ENCODE measurements around the gene LEP. TPM values are rescaled to one million over a fixed set of nuclear protein-coding genes. Genes with fewer than 3 reads are reported as not detected.

The LEP gene
- total and polyA plus RNA-seq, 2 of the 8 experiments (the other 6 are each of a cell fraction or from before 2014, with no cell fraction given): not detected

- H3K4me1 ChIP-seq (replicated peaks in 1 of 4; ENCODE audit: control insufficient read depth in 3 of 4, insufficient read depth in 4 of 4, low read length in 3 of 4): peaks cover 9 to 19% (median 14%) of the 10 kb centered on the region in 4 experiments
- H2BK5ac ChIP-seq (ENCODE audit: low read depth, low read length): no peak overlapping the region
- ChIA-PET POLR2A (ENCODE audit: partially characterized antibody) (interaction anchor here (5.8 kb wide), 1 partner anchor 32 kb away, joined by 25 read pairs; no protein-coding TSS in a partner anchor), CTCF (ENCODE audit: partially characterized antibody) (interaction anchor here (1.7 kb wide), 1 partner anchor 25 kb away, joined by 6 read pairs; no protein-coding TSS in a partner anchor)
- no peak overlapping the region for H2BK20ac ChIP-seq (ENCODE audit: low read length)
- no peak overlapping the region for H3K56ac ChIP-seq (replicated peaks; ENCODE audit: insufficient read length, low read depth, low read length)
- no peaks in the 10 kb centered on the region for H3K9me3 ChIP-seq (ENCODE audit: insufficient read depth in 2 of 2, low read depth in 1 of 2, low read length in 1 of 2)
- no peaks in the 10 kb centered on the region for H3K23me2 ChIP-seq (ENCODE audit: low read depth, low read length)
- H4K8ac ChIP-seq (ENCODE audit: extremely low read depth, insufficient read depth, low read length): no peak overlapping the region
- no peak overlapping the region for H3K23ac ChIP-seq (ENCODE audit: insufficient read length)
- no peak overlapping the region for H3K4ac ChIP-seq (replicated peaks; ENCODE audit: insufficient read length, low read depth, low read length)
- WGBS, 2 experiments (ENCODE audit: extremely low coverage in 1 of 2, insufficient coverage in 1 of 2, insufficient read length in 1 of 2, insufficient replicate concordance in 2 of 2, low coverage in 1 of 2, low lambda C conversion rate in 2 of 2, missing lambda C conversion rate in 1 of 2): 91% methylated on average over 5 of the region's 5 CpGs; no CpG with 5 or more reads in 1 of the 2 experiments
- H2AK5ac ChIP-seq (ENCODE audit: low read depth, low read length): no peak overlapping the region
- H2BK15ac ChIP-seq (ENCODE audit: low read length): no peak overlapping the region
- H2BK120ac ChIP-seq (replicated peaks; ENCODE audit: low read depth, low read length): no peak overlapping the region
- H3K4me3 ChIP-seq (ENCODE audit: extremely low read depth in 1 of 4, insufficient read depth in 2 of 4, low read depth in 3 of 4, low read length in 4 of 4): no peak overlapping the region
- no peak overlapping the region for H2AFZ ChIP-seq (ENCODE audit: low read length)
- H3K9ac ChIP-seq (replicated peaks in 1 of 4; ENCODE audit: extremely low read depth in 1 of 4, low read depth in 3 of 4, low read length in 3 of 4): no peak overlapping the region
- H3K36me3 ChIP-seq (ENCODE audit: control insufficient read depth in 2 of 4, insufficient read depth in 4 of 4, low read length in 3 of 4): peaks cover 6 to 39% (median 25%) of the 10 kb centered on the region in 4 experiments
- TF ChIP-seq ZNF274 (IDR thresholded peaks at IDR 0.05; ENCODE audit: borderline replicate concordance, extremely low read depth, low read length) (no peak), USF2 (IDR thresholded peaks at IDR 0.05; ENCODE audit: low read length) (no peak), BACH1 (IDR thresholded peaks at IDR 0.05; ENCODE audit: low read length) (no peak), TAF1 (IDR thresholded peaks at IDR 0.05; ENCODE audit: low read depth, low read length) (no peak)
- H2BK12ac ChIP-seq (ENCODE audit: low read depth, low read length): no peak overlapping the region
- DNase-seq (ENCODE audit: low read depth in 1 of 2, low spot score in 2 of 2) (no peak), FAIRE-seq (no peak)
- peaks cover 0 to 2% of the 10 kb centered on the region in 2 experiments for H4K20me1 ChIP-seq (replicated peaks in 1 of 2; ENCODE audit: control insufficient read depth in 1 of 2, insufficient read depth in 2 of 2, low read length in 2 of 2)
- no peak overlapping the region for H4K91ac ChIP-seq (replicated peaks; ENCODE audit: insufficient read length, low read length)
- H3K14ac ChIP-seq (ENCODE audit: insufficient read length): no peak overlapping the region
- H3K18ac ChIP-seq (ENCODE audit: extremely low read depth, low read length): no peak overlapping the region
- H3K27ac ChIP-seq (ENCODE audit: low read depth, low read length): no peak overlapping the region
- H3K79me1 ChIP-seq (ENCODE audit: low read depth, low read length): no peaks in the 10 kb centered on the region
- H4K5ac ChIP-seq (ENCODE audit: insufficient read length, low read depth, low read length): no peak overlapping the region
- H3K79me2 ChIP-seq (ENCODE audit: control insufficient read depth in 1 of 2, insufficient read depth in 2 of 2, low read length in 2 of 2): no peaks in the 10 kb centered on the region
- H3K27me3 ChIP-seq (replicated peaks in 1 of 4; ENCODE audit: control insufficient read depth in 3 of 4, extremely low read depth in 1 of 4, insufficient read depth in 3 of 4, low read length in 3 of 4): no peaks in the 10 kb centered on the region
- H3K4me2 ChIP-seq (ENCODE audit: insufficient read depth in 1 of 2, low read depth in 2 of 2, low read length in 2 of 2): no peak overlapping the region
These were observed 62.6 kb downstream of the LEP start for GRCh38 chr7:128303643-128304042.
